GM21390 (cell line): ENCODE measurements around the gene KSR2.
"Not testable (repeated sequence)": the region's sequence is repeated elsewhere in the genome, so short reads cannot be mapped to it uniquely, and the experiment has no call there.

Source experiments
- ATAC-seq: cut with Tn5 transposase; IDR thresholded peaks from one replicate; pipeline ENCODE4 v1.9.1; 2021; ENCODE audit not compliant: unreplicated experiment

KSR2 gene

GRCh38 chr12:117766008-117766407 lies 202.8 kb downstream of the KSR2 start:
- ATAC-seq: no peak

GRCh38 chr12:117762143-117762542 lies 206.6 kb downstream of the KSR2 start:
- no peak for ATAC-seq

- no peak for ATAC-seq
Measured at GRCh38 chr12:117761528-117762100, 207.2 kb downstream of the KSR2 start.

- no peak for ATAC-seq
Measured at GRCh38 chr12:117760990-117761389, 207.8 kb downstream of the KSR2 start.

GRCh38 chr12:117750657-117751056 lies 218.1 kb downstream of the KSR2 start:
- ATAC-seq: no peak

GRCh38 chr12:117749431-117749830 lies 219.4 kb downstream of the KSR2 start:
- ATAC-seq: no peak

- not testable (repeated sequence) for ATAC-seq
Measured at GRCh38 chr12:117746358-117746757, 222.4 kb downstream of the KSR2 start.

GRCh38 chr12:117744418-117744817 lies 224.4 kb downstream of the KSR2 start:
- ATAC-seq: no peak

- ATAC-seq: no peak
Measured at GRCh38 chr12:117743761-117744160, 225.0 kb downstream of the KSR2 start.

- ATAC-seq: no peak
Measured at GRCh38 chr12:117742721-117743120, 226.1 kb downstream of the KSR2 start.

GRCh38 chr12:117738233-117738632 lies 230.6 kb downstream of the KSR2 start:
- no peak for ATAC-seq

- no peak for ATAC-seq
Measured at GRCh38 chr12:117733549-117733805, 235.3 kb downstream of the KSR2 start.

GRCh38 chr12:117732761-117733548 lies 235.8 kb downstream of the KSR2 start:
- no peak for ATAC-seq

GRCh38 chr12:117731131-117731530 lies 237.7 kb downstream of the KSR2 start:
- not testable (repeated sequence) for ATAC-seq

GRCh38 chr12:117727301-117727700 lies 241.5 kb downstream of the KSR2 start:
- no peak for ATAC-seq

GRCh38 chr12:117724543-117724942 lies 244.2 kb downstream of the KSR2 start:
- ATAC-seq: no peak

- no peak for ATAC-seq
Measured at GRCh38 chr12:117718559-117718958, 250.2 kb downstream of the KSR2 start.

GRCh38 chr12:117718141-117718540 lies 250.6 kb downstream of the KSR2 start:
- ATAC-seq: no peak

GRCh38 chr12:117714203-117714602 lies 254.6 kb downstream of the KSR2 start:
- ATAC-seq: no peak

- no peak for ATAC-seq
Measured at GRCh38 chr12:117710121-117710520, 258.7 kb downstream of the KSR2 start.

- no peak for ATAC-seq
Measured at GRCh38 chr12:117707861-117708260, 260.9 kb downstream of the KSR2 start.

GRCh38 chr12:117703584-117703983 lies 265.2 kb downstream of the KSR2 start:
- no peak for ATAC-seq

GRCh38 chr12:117702741-117703140 lies 266.0 kb downstream of the KSR2 start:
- no peak for ATAC-seq
